Omental fat pad (tissue), 4 donors: ENCODE measurements around the gene MMP20. TPM values are rescaled to one million over a fixed set of nuclear protein-coding genes. Genes with fewer than 3 reads are reported as not detected.

ENCODE experiments used
- ATAC-seq: fragments of 150-250 bp; one replicate; pipeline ENCODE4 v1.9.1; 2016; ENCODE audit warnings: mild to moderate bottlenecking, moderate library complexity; ENCODE audit not compliant: low FRiP score
- DNase-seq: peaks from one replicate; pipeline ENCODE4 v3.0.0-alpha.2; 2019; ENCODE audit warnings: low spot score
- CTCF ChIP-seq, 3 donors: fragments of 450-650 bp; IDR thresholded peaks; one replicate each; pipeline ENCODE4 v1.5.1; 2016 to 2017; ENCODE audit warnings: antibody characterized with exemption in 3 of 3, mild to moderate bottlenecking in 3 of 3, moderate library complexity in 2 of 3
- total RNA-seq, 4 donors: library from RNA; depleted of rRNA; stranded (reverse); fragments of >200 nt; gene quantifications; one replicate each; pipeline ENCODE4 v1.1.0, GENCODE V29; 2016

The MMP20 gene
- total RNA-seq, 4 donors from 2014 or later = not detected

GRCh38 chr11:102623128-102623527 lies 2.0 kb downstream of the MMP20 start:
- TF ChIP-seq CTCF (IDR thresholded peaks at IDR 0.05) = no peak
- ATAC-seq = no peak
- DNase-seq = no peak

- no peak for TF ChIP-seq CTCF (IDR thresholded peaks at IDR 0.05)
- DNase-seq (no peak), ATAC-seq (no peak)
Measured at GRCh38 chr11:102622258-102622657, 2.9 kb downstream of the MMP20 start.

- TF ChIP-seq CTCF (IDR thresholded peaks at IDR 0.05) = no peak
- DNase-seq (no peak), ATAC-seq (no peak)
Measured at GRCh38 chr11:102620818-102621561, 4.1 kb downstream of the MMP20 start.

GRCh38 chr11:102620179-102620578 lies 5.0 kb downstream of the MMP20 start:
- DNase-seq = no peak
- no peak for ATAC-seq
- TF ChIP-seq CTCF (IDR thresholded peaks at IDR 0.05) = no peak

GRCh38 chr11:102617466-102618008 lies 7.6 kb downstream of the MMP20 start:
- DNase-seq = no peak
- no peak for TF ChIP-seq CTCF (IDR thresholded peaks at IDR 0.05)
- no peak for ATAC-seq

GRCh38 chr11:102615894-102616432 lies 9.2 kb downstream of the MMP20 start:
- ATAC-seq (no peak), DNase-seq (no peak)
- TF ChIP-seq CTCF (IDR thresholded peaks at IDR 0.05) = no peak
